Sigmoid colon (tissue), 4 donors: ENCODE data around the gene PTPRA.

ENCODE experiments used
- POLR2AphosphoS5 ChIP-seq, 4 donors: sonication (generic); formaldehyde crosslinking; IDR thresholded peaks; one replicate each; pipeline ENCODE4 v1.6.1; 2017; ENCODE audit warnings: antibody characterized with exemption in 4 of 4
- TF ChIP-seq, protein P1 (sequence below), 4 experiments: fragments of 450-650 bp in 3 of 4; fragments of 200-600 bp in 1 of 4; IDR thresholded peaks; one replicate each; pipeline ENCODE4 v1.5.1; 2016 to 2019; ENCODE audit warnings: antibody characterized with exemption in 4 of 4, mild to moderate bottlenecking in 3 of 4, moderate library complexity in 2 of 4

DNA sequence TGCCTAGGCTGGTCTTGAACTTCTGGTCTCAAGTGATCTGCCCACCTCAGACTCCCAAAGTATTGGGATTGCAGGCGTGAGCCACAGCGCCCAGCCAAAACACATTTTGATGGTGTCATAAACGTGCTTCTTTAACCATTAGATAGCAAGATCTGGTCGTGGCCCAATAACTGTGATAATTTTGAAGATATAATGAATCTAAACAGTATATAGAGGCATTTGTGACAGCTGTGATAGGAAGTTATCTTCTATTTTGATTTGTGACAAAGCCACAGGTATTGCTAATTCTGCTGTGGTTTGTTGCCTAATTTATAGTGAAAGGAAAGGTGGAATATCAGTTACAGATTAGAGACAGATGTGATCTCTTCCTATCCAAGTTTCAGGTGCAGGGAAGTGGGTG, 197.4 kb downstream of the PTPRA start:
- TF ChIP-seq, protein P1, sequence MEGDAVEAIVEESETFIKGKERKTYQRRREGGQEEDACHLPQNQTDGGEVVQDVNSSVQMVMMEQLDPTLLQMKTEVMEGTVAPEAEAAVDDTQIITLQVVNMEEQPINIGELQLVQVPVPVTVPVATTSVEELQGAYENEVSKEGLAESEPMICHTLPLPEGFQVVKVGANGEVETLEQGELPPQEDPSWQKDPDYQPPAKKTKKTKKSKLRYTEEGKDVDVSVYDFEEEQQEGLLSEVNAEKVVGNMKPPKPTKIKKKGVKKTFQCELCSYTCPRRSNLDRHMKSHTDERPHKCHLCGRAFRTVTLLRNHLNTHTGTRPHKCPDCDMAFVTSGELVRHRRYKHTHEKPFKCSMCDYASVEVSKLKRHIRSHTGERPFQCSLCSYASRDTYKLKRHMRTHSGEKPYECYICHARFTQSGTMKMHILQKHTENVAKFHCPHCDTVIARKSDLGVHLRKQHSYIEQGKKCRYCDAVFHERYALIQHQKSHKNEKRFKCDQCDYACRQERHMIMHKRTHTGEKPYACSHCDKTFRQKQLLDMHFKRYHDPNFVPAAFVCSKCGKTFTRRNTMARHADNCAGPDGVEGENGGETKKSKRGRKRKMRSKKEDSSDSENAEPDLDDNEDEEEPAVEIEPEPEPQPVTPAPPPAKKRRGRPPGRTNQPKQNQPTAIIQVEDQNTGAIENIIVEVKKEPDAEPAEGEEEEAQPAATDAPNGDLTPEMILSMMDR (IDR thresholded peaks at IDR 0.05) = no peak
- TF ChIP-seq POLR2AphosphoS5 (IDR thresholded peaks at IDR 0.05) = no peak
